HAP-1 (cell line): Measurements from ENCODE around the gene LAIR1.

ENCODE experiments used
- DNase-seq, 2 experiments: peaks; one replicate each; pipeline ENCODE4 v3.0.0-alpha.2; 2016 to 2020; ENCODE audit warnings: low spot score in 2 of 2
- H3K27me3 ChIP-seq: fragments of 250-450 bp; sonication (Bioruptor Pico); 2 replicates; pipeline ENCODE4 v1.5.1; 2020; ENCODE audit warnings: low read depth, mild to moderate bottlenecking, moderate library complexity
- H3K36me3 ChIP-seq: fragments of 250-450 bp; sonication (Bioruptor Pico); replicated peaks from 2 replicates; pipeline ENCODE4 v1.5.1; 2020; ENCODE audit warnings: mild to moderate bottlenecking
- H3K4me1 ChIP-seq: fragments of 250-450 bp; sonication (Bioruptor Pico); 2 replicates; pipeline ENCODE4 v1.5.1; 2020; ENCODE audit warnings: mild to moderate bottlenecking
- H3K4me3 ChIP-seq: fragments of 250-450 bp; sonication (Bioruptor Pico); 2 replicates; pipeline ENCODE4 v1.5.1; 2020; ENCODE audit warnings: mild to moderate bottlenecking, moderate library complexity
- H3K9me3 ChIP-seq: fragments of 250-450 bp; sonication (Bioruptor Pico); 2 replicates; pipeline ENCODE4 v1.5.1; 2020; ENCODE audit warnings: mild to moderate bottlenecking, moderate library complexity
- in situ Hi-C: fragments of 300-500 bp; cut with MboI; formaldehyde crosslinking; loops from 3 replicates; pipeline ENCODE4 v1.14.3; 2020; ENCODE audit warnings: low sequenced_read_pairs, inconsistent platforms, mixed read lengths

Gene LAIR1

GRCh38 chr19:54351474-54351873 lies 13.3 kb downstream of the LAIR1 start:
- Histone ChIP-seq H3K27me3 (no peaks in the 10 kb centered on the region), H3K4me1 (no peaks in the 10 kb centered on the region), H3K4me3 (no peak overlapping the region), H3K9me3 (no peaks in the 10 kb centered on the region), H3K36me3 (no peaks in the 10 kb centered on the region)
- DNase-seq, result no peak
- in situ Hi-C loops, result no loop called here

DNA sequence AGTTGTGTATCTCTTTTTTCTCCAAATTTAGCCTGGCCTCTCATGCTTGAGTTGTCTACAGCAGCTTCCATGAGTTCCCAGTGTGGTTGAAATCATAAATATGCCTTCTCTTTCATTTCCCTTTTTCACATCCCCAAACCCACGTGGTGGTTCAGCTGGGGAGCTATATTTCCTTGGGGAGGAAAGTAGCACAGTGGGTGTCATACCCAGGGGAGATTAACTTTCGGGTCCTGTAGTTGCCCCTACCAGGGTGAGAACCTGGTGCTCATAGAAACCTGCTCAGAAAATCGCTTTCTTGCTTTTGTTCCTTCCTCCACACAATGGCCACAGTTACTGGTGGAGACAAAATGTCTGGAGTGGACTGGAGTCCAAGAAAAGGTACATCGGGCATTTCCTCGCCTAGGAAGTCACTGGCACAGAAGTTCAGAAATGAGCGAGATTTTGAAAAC lies 18.8 kb downstream of the LAIR1 start:
- DNase-seq, result no peak
- Histone ChIP-seq H3K27me3 (no peaks in the 10 kb centered on the region), H3K36me3 (no peaks in the 10 kb centered on the region), H3K4me3 (no peak overlapping the region), H3K4me1 (no peaks in the 10 kb centered on the region), H3K9me3 (no peaks in the 10 kb centered on the region)
- in situ Hi-C loops, result no loop called here

GRCh38 chr19:54343868-54344267 lies 20.9 kb downstream of the LAIR1 start:
- DNase-seq, result no peak
- Histone ChIP-seq H3K9me3 (no peaks in the 10 kb centered on the region), H3K27me3 (no peaks in the 10 kb centered on the region), H3K4me3 (no peak overlapping the region), H3K4me1 (no peaks in the 10 kb centered on the region), H3K36me3 (no peaks in the 10 kb centered on the region)
- in situ Hi-C loops, result no loop called here

- Histone ChIP-seq H3K36me3 (no peaks in the 10 kb centered on the region), H3K27me3 (no peaks in the 10 kb centered on the region), H3K4me1 (no peaks in the 10 kb centered on the region), H3K4me3 (no peak overlapping the region), H3K9me3 (no peaks in the 10 kb centered on the region)
- DNase-seq, result no peak
- in situ Hi-C loops, result no loop called here
Observed at GRCh38 chr19:54341295-54341694, 23.4 kb downstream of the LAIR1 start.

DNA sequence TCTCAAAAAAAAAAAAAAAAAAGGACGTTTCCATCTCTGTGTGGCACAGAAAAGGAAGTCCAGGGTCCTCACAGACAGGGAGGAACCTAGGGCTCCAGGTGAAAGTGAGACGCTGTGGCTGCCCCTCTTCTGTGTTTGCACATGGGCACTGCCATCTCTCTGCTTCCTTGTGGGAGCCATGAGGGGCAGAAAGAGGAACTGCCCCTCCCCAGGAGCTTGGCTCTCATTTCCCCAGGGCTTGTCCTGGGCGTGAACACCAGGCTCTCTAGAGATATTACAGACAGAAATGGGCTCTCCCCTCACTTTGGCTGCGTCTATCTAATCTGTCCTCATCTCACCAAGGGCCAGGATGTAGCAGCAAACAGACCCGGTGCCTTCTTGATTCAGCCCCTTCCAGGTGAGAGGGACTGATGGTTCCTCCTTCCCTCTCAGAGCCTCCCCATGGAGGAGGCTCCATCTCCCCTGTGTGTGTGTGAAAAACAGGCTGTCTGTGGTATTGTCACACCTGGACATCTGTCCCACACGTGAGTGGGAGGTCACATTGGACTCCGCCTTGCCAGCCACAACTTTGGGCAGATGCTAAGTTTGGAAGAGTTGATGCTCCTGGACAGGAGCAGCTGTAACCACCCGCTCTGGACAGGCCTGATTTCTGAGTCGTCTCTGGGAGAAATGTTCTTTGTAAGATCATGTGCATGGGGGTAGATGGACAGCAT lies 24.9 kb downstream of the LAIR1 start:
- no peaks in the 10 kb centered on the region for H3K4me1 ChIP-seq
- in situ Hi-C loops, result no loop called here
- H3K4me3 ChIP-seq, result no peak overlapping the region
- H3K9me3 ChIP-seq, result no peaks in the 10 kb centered on the region
- DNase-seq, result no peak
- no peaks in the 10 kb centered on the region for H3K36me3 ChIP-seq
- no peaks in the 10 kb centered on the region for H3K27me3 ChIP-seq

DNA sequence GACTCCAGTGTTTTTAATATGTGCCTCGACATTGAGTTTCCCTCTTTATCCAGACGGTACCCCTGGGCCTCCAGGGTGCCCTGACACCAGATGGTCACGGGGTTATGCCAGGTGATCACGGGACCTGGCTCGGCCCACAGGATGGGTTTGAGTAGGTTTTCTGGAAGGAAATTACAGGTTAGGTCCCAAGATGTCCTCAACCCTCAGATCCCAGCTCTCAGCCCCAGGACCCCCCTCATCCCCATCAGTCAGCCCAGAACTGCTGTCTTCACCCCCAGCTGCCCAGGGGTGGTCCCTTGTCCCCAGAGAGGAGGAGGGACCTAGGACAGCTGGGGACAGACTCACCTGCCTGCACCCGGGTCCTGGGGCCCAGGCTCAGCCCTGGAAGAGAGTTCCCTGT lies 26.2 kb downstream of the LAIR1 start:
- no peak for DNase-seq
- no peaks in the 10 kb centered on the region for H3K27me3 ChIP-seq
- in situ Hi-C loops, result no loop called here
- H3K4me3 ChIP-seq, result no peak overlapping the region
- no peaks in the 10 kb centered on the region for H3K36me3 ChIP-seq
- no peaks in the 10 kb centered on the region for H3K9me3 ChIP-seq
- H3K4me1 ChIP-seq, result no peaks in the 10 kb centered on the region

DNA sequence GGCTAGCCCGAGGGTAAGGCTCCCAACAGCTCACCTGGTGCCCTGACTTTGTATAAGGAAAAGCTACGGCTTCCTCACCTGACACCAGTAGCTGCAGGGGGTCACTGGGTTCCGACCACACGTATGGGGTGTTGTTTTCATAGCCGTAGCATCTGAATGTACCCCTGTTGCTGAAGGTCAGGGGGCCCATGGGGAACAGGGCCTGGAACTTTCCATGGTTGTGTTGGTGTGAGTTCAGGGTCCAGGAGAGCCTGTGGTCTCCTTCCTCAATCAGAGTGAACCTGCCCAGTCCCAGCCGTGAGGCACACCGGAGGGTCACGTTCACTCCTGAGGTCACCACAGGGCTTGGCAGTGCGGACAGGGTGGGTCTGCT lies 26.9 kb downstream of the LAIR1 start:
- no peaks in the 10 kb centered on the region for H3K9me3 ChIP-seq
- H3K36me3 ChIP-seq, result no peaks in the 10 kb centered on the region
- H3K27me3 ChIP-seq, result no peaks in the 10 kb centered on the region
- DNase-seq, result no peak
- no peaks in the 10 kb centered on the region for H3K4me1 ChIP-seq
- no peak overlapping the region for H3K4me3 ChIP-seq
- in situ Hi-C loops, result no loop called here

DNA sequence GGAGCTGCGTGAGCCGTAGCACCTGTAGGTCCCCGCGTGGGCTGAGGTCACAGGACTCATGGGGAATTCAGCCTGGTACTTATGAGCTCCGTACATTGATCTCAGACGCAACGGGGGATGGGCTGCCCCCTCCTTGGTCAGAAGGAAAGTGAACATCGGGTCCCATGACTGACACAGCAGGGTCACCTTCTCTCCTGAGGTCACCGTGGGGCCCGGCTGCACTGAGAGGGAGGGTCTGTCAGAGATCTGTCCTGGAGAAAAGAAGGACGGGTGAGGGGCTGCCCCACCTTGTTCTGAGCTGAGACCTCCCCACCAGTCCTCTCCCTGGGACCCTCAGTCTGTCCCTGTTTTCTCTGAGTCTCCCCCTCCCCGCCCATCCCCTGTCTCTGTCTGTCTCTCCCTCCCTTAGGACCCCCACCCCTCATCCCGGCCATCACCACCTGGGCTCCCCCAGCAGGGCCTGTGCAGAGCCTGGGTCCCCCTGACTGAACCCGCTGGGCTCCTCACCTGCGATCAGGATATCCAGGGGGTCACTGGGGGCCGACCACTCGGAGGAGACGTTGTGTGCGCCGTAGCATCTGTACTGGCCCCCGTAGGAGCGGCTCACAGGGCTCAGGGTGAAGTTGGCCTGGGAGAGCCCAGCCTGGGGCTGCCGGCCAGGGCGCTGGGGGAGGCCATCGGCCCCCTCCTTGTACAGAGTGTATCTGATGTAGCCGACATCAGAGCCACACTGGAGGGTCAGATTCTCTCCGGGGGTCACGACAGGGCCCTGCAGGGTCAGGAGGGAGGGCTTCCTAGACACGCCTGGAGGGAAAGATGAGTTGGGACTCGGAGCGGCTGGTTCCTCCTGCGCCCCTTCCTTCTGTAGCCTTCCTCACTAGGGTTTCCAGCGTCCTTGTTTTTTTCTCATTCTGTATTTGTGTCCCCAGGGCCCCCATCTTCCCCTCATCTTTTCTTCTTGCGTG lies 27.6 kb downstream of the LAIR1 start:
- no peaks in the 10 kb centered on the region for H3K27me3 ChIP-seq
- H3K36me3 ChIP-seq, result no peaks in the 10 kb centered on the region
- no peaks in the 10 kb centered on the region for H3K9me3 ChIP-seq
- DNase-seq, result no peak
- in situ Hi-C loops, result no loop called here
- no peaks in the 10 kb centered on the region for H3K4me1 ChIP-seq
- H3K4me3 ChIP-seq, result no peak overlapping the region

DNA sequence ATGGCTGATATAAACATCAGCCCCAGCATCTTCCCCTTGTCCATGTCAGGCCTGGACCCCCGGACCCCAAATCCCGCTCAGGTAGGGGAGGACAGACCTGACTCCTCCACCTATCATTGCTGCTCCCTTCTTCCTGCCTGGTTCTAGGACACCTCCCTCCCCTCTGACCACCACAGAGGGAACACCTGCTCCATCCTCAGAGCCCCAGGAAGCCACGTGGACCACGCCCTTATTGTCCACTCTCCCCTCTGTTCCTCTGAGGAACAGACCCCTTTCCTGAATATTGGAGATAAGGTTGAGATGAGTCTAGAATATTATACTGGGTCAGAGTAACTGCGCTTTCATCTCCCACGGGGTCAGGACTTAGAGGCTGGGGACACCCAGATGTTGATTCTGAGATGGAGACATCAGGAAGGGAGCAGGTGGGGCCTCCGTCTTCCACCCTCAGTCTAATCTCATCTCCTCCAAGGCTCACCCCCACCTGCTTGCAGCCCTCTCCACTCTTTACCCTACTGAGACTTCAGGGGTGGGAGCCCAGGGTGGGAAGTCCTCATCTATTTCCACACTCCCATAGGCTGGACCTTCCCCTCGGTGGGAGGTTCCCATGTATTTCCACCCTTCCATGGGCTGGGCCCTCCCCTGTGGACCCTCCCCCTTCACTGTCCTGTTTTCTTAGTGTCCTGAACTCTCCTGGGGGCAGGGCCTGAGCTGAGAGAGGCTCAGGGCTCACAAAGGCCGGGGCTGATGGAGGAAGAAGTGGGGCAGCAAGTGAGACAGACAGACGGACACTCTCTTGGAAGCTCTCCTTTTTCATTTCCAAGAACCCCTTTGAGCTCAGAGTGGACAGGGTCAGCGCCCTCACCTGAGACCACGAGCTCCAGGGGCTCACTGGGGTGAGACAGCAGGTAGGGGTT lies 28.5 kb downstream of the LAIR1 start:
- H3K4me3 ChIP-seq, result no peak overlapping the region
- H3K27me3 ChIP-seq, result no peaks in the 10 kb centered on the region
- H3K36me3 ChIP-seq, result no peaks in the 10 kb centered on the region
- no peaks in the 10 kb centered on the region for H3K4me1 ChIP-seq
- H3K9me3 ChIP-seq, result no peaks in the 10 kb centered on the region
- in situ Hi-C loops, result no loop called here
- no peak for DNase-seq

DNA sequence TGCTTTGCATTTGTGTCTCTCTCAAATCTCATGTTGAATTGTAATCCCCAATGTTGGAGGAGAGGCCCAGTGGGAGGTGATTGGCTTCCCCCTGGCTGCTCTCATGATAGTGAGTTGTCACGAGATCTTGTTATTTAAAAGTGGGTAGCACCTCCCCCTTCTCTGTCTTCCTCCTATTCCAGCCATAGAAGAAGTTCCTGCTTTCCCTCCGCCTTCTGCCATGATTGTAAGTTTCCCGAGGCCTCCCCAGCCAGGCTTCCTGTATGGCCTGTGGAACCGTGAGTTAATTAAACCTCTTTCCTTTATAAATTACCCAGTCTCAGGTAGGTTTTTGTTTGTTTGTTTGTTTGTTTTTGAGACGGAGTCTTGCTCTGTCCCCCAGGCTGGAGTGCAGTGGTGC lies 29.6 kb downstream of the LAIR1 start:
- no peaks in the 10 kb centered on the region for H3K36me3 ChIP-seq
- no peak for DNase-seq
- H3K4me1 ChIP-seq, result no peaks in the 10 kb centered on the region
- in situ Hi-C loops, result no loop called here
- H3K27me3 ChIP-seq, result no peaks in the 10 kb centered on the region
- H3K9me3 ChIP-seq, result no peaks in the 10 kb centered on the region
- H3K4me3 ChIP-seq, result no peak overlapping the region

DNA sequence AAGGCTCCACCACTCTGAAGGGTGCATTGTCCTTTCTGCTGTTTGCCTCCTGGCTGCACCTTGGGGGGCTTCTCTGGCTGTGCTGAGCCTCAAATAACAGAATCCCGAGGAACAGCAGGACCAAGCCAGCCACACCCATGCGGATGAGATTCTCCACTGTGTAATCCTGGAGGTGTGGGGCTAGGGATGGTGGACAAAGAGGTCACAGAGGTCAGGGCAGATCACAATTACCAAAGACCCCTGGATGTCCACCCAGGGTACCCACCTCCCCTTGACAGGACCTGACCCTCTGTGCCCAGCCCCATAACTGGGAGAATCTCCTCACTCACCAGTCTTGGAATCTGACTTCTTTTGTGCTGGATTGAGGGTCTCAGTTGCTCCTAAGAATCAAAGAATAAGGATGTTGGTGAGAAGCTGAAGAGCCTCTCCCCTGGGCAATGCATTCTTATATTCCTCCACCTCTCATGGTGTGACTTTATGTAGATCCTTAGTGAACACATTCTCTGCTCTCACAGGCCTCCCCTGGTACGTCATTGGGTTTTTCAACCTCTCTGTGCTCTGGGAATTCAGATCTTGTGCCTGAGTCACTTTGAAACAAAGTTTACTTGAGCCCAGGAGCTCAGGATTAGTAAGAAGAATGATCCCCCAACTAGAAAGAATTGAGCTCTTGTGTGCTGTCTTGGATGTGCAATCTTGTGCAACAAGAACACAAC lies 31.0 kb downstream of the LAIR1 start:
- H3K36me3 ChIP-seq, result no peaks in the 10 kb centered on the region
- DNase-seq, result no peak
- in situ Hi-C loops, result no loop called here
- no peaks in the 10 kb centered on the region for H3K27me3 ChIP-seq
- no peak overlapping the region for H3K4me3 ChIP-seq
- no peaks in the 10 kb centered on the region for H3K4me1 ChIP-seq
- H3K9me3 ChIP-seq, result no peaks in the 10 kb centered on the region

GRCh38 chr19:54332149-54332548 lies 32.6 kb downstream of the LAIR1 start:
- in situ Hi-C loops, result no loop called here
- no peak for DNase-seq
- H3K27me3 ChIP-seq, result no peaks in the 10 kb centered on the region

DNA sequence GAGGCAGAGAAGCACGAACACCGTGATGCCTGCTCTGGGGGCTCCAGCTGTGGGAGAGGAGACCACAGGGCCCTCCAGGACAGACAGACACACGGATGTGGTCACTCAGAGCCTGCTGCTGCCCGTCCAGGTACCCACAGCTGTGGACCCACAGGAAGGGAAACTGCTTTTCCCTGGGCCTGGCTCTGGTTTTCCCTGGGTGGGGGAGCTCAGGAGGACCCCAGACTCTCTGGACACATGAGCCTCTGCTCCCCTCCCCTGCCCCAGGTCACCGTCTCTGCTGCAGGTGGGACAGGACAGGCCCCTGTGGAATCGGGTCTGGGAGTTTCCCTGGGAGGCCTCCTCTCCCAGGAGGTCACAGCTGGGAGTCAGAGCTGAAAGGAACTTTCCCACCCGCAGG lies 33.1 kb downstream of the LAIR1 start:
- no peaks in the 10 kb centered on the region for H3K36me3 ChIP-seq
- in situ Hi-C loops, result no loop called here
- H3K27me3 ChIP-seq, result no peaks in the 10 kb centered on the region
- no peaks in the 10 kb centered on the region for H3K9me3 ChIP-seq
- no peaks in the 10 kb centered on the region for H3K4me1 ChIP-seq
- no peak overlapping the region for H3K4me3 ChIP-seq
- no peak for DNase-seq

More at GRCh38 chr19:54332149-54332548, 32.6 kb downstream of the LAIR1 start:
- Histone ChIP-seq H3K4me3 (no peak overlapping the region), H3K9me3 (no peaks in the 10 kb centered on the region), H3K36me3 (no peaks in the 10 kb centered on the region), H3K4me1 (no peaks in the 10 kb centered on the region)
